H1 (cell line): ENCODE measurements around the gene ZP2. TPM values are rescaled to one million over a fixed set of nuclear protein-coding genes. Genes with fewer than 3 reads are reported as not detected.

Source experiments
- CTCF ChIA-PET: fragments of 300-600 bp; sonication (Branson Sonifier 250); formaldehyde crosslinking; loops from one replicate; lab custom pipeline; 2021; ENCODE audit not compliant: partially characterized antibody; lab: Charles Lee
- POLR2A ChIA-PET: fragments of 300-600 bp; sonication (Branson Sonifier 250); formaldehyde crosslinking; loops from one replicate; lab custom pipeline; 2021; ENCODE audit warnings: inconsistent platforms; ENCODE audit not compliant: partially characterized antibody; lab: Charles Lee
- DNase-seq, 2 experiments: peaks; one replicate each; pipeline versions ENCODE4 v3.0.0 to v3.0.0-alpha.2; 2010 to 2022; ENCODE audit warnings: low spot score in 2 of 2, low read depth in 1 of 2, mixed read lengths in 1 of 2
- FAIRE-seq: peaks from 2 replicates; lab custom pipeline; 2011; peaks lifted over from hg19 to GRCh38; lab: Jason Lieb, UNC
- H2AFZ ChIP-seq: 2 replicates; pipeline ENCODE4 v1.8.1; 2012; ENCODE audit warnings: low read length, inconsistent platforms
- H2AK5ac ChIP-seq: 2 replicates; pipeline ENCODE4 v1.6.1; 2013; ENCODE audit warnings: low read depth, low read length
- H2BK120ac ChIP-seq: replicated peaks from 2 replicates; pipeline ENCODE3; 2013; ENCODE audit warnings: low read depth, low read length, inconsistent platforms
- H2BK12ac ChIP-seq: 2 replicates; pipeline ENCODE4 v1.6.1; 2013; ENCODE audit warnings: low read depth, low read length
- H2BK15ac ChIP-seq: 2 replicates; pipeline ENCODE4 v1.6.1; 2013; ENCODE audit warnings: low read length
- H2BK20ac ChIP-seq: 2 replicates; pipeline ENCODE4 v1.6.1; 2013; ENCODE audit warnings: low read length
- H2BK5ac ChIP-seq: 2 replicates; pipeline ENCODE4 v1.6.1; 2013; ENCODE audit warnings: low read depth, low read length
- H3K14ac ChIP-seq: 2 replicates; pipeline ENCODE4 v1.6.1; 2013; ENCODE audit warnings: inconsistent platforms; ENCODE audit not compliant: insufficient read length
- H3K18ac ChIP-seq: 2 replicates; pipeline ENCODE4 v1.6.1; 2013; ENCODE audit warnings: low read length; ENCODE audit errors: extremely low read depth
- H3K23ac ChIP-seq: 2 replicates; pipeline ENCODE4 v1.6.1; 2013; ENCODE audit warnings: inconsistent platforms; ENCODE audit not compliant: insufficient read length
- H3K23me2 ChIP-seq: 2 replicates; pipeline ENCODE4 v1.6.1; 2013; ENCODE audit warnings: low read depth, low read length
- H3K27ac ChIP-seq: 2 replicates; pipeline ENCODE4 v1.6.1; 2011; ENCODE audit warnings: low read depth, low read length, inconsistent platforms
- H3K27me3 ChIP-seq, 4 experiments: replicated peaks in 1 of 4; 1 replicate in 1 of 4; 2 replicates in 3 of 4; pipeline versions ENCODE4 v1.6.1 to v1.8.1; 2011 to 2013; ENCODE audit warnings: low read length in 3 of 4, mild to moderate bottlenecking in 3 of 4, inconsistent platforms in 2 of 4, mixed read lengths in 2 of 4, moderate library complexity in 1 of 4; ENCODE audit not compliant: control insufficient read depth in 3 of 4, insufficient read depth in 3 of 4; ENCODE audit errors: extremely low read depth in 1 of 4
- H3K36me3 ChIP-seq, 4 experiments: 2 replicates each; pipeline versions ENCODE4 v1.6.1 to v1.8.1; 2011 to 2013; ENCODE audit warnings: mild to moderate bottlenecking in 4 of 4, low read length in 3 of 4, moderate library complexity in 2 of 4, control low read depth in 1 of 4, inconsistent platforms in 1 of 4; ENCODE audit not compliant: insufficient read depth in 4 of 4, control insufficient read depth in 2 of 4
- H3K4ac ChIP-seq: replicated peaks from 2 replicates; pipeline ENCODE3; 2013; ENCODE audit warnings: low read length, low read depth, mixed read lengths, inconsistent platforms; ENCODE audit not compliant: insufficient read length
- H3K4me1 ChIP-seq, 4 experiments: replicated peaks in 1 of 4; 1 replicate in 1 of 4; 2 replicates in 3 of 4; pipeline versions ENCODE4 v1.6.1 to v1.8.1; 2011 to 2013; ENCODE audit warnings: low read length in 3 of 4, inconsistent platforms in 2 of 4, mixed read lengths in 1 of 4; ENCODE audit not compliant: insufficient read depth in 4 of 4, control insufficient read depth in 3 of 4
- H3K4me2 ChIP-seq, 2 experiments: 2 replicates each; pipeline versions ENCODE4 v1.6.1 to v1.8.1; 2011 to 2013; ENCODE audit warnings: low read depth in 2 of 2, low read length in 2 of 2, control low read depth in 1 of 2, inconsistent platforms in 1 of 2, mild to moderate bottlenecking in 1 of 2; ENCODE audit not compliant: insufficient read depth in 1 of 2
- H3K4me3 ChIP-seq, 4 experiments: fragments of 200-600, 300-600 bp in 1 of 4; sonication (generic), shearing (Covaris generic), sonication (Bioruptor Twin) in 1 of 4; 2 replicates each; pipeline versions ENCODE4 v1.5.1 to v1.8.1; 2011 to 2016; ENCODE audit warnings: low read length in 4 of 4, low read depth in 3 of 4, control low read depth in 2 of 4, inconsistent platforms in 2 of 4, mild to moderate bottlenecking in 2 of 4, mixed read lengths in 1 of 4, moderate library complexity in 1 of 4; ENCODE audit not compliant: insufficient read depth in 2 of 4; ENCODE audit errors: extremely low read depth in 1 of 4
- H3K56ac ChIP-seq: replicated peaks from 2 replicates; pipeline ENCODE3; 2013; ENCODE audit warnings: low read depth, mild to moderate bottlenecking, mixed read lengths, low read length, inconsistent platforms; ENCODE audit not compliant: insufficient read length
- H3K79me1 ChIP-seq: 2 replicates; pipeline ENCODE4 v1.6.1; 2013; ENCODE audit warnings: low read depth, low read length, control low read depth
- H3K79me2 ChIP-seq, 2 experiments: 2 replicates each; pipeline versions ENCODE4 v1.6.1 to v1.8.1; 2012 to 2013; ENCODE audit warnings: low read length in 2 of 2, mild to moderate bottlenecking in 2 of 2, inconsistent platforms in 1 of 2; ENCODE audit not compliant: insufficient read depth in 2 of 2, control insufficient read depth in 1 of 2
- H3K9ac ChIP-seq, 4 experiments: replicated peaks in 1 of 4; 1 replicate in 1 of 4; 2 replicates in 3 of 4; pipeline versions ENCODE4 v1.6.1 to v1.8.1; 2011 to 2013; ENCODE audit warnings: low read depth in 3 of 4, low read length in 3 of 4, control low read depth in 2 of 4, mild to moderate bottlenecking in 2 of 4, moderate library complexity in 2 of 4, inconsistent platforms in 1 of 4; ENCODE audit errors: extremely low read depth in 1 of 4
- H3K9me3 ChIP-seq, 2 experiments: 2 replicates each; pipeline versions ENCODE4 v1.6.1 to v1.8.1; 2012 to 2013; ENCODE audit warnings: mild to moderate bottlenecking in 2 of 2, moderate library complexity in 2 of 2, control low read depth in 1 of 2, inconsistent platforms in 1 of 2, low read depth in 1 of 2, low read length in 1 of 2, mixed read lengths in 1 of 2; ENCODE audit not compliant: insufficient read depth in 2 of 2
- H4K20me1 ChIP-seq, 2 experiments: replicated peaks in 1 of 2; 2 replicates each; pipeline versions ENCODE3 to v1.8.1; 2011 to 2013; ENCODE audit warnings: inconsistent platforms in 2 of 2, low read length in 2 of 2, mild to moderate bottlenecking in 1 of 2; ENCODE audit not compliant: insufficient read depth in 2 of 2, control insufficient read depth in 1 of 2
- H4K5ac ChIP-seq: 2 replicates; pipeline ENCODE4 v1.6.1; 2013; ENCODE audit warnings: low read length, low read depth, mixed read lengths, inconsistent platforms; ENCODE audit not compliant: insufficient read length
- H4K8ac ChIP-seq: 2 replicates; pipeline ENCODE4 v1.8.0; 2013; ENCODE audit warnings: mild to moderate bottlenecking, moderate library complexity, low read length, inconsistent platforms; ENCODE audit not compliant: insufficient read depth; ENCODE audit errors: extremely low read depth
- H4K91ac ChIP-seq: replicated peaks from 2 replicates; pipeline ENCODE3; 2013; ENCODE audit warnings: low read length, mixed read lengths, inconsistent platforms; ENCODE audit not compliant: insufficient read length
- CBX5 ChIP-seq: fragments of 300-800, 300-1000 bp; sonication (generic); IDR thresholded peaks from 2 replicates; pipeline ENCODE4 v1.7.1; 2016; ENCODE audit warnings: antibody characterized with exemption, low read length, low read depth
- CBX8 ChIP-seq: fragments of 300-800, 300-1000 bp; sonication (generic); IDR thresholded peaks from 2 replicates; pipeline ENCODE4 v1.7.1; 2016; ENCODE audit warnings: low read depth, low read length, borderline replicate concordance
- CREB1 ChIP-seq: IDR thresholded peaks from 2 replicates; pipeline ENCODE4 v1.6.1; 2012; ENCODE audit warnings: inconsistent platforms
- EZH2 ChIP-seq: fragments of 200-600 bp; sonication (generic); IDR thresholded peaks from 2 replicates; pipeline ENCODE4 v1.7.1; 2012; ENCODE audit warnings: low read depth, mild to moderate bottlenecking, moderate library complexity, low read length, inconsistent platforms; ENCODE audit not compliant: severe bottlenecking
- FOSL1 ChIP-seq: IDR thresholded peaks from 2 replicates; pipeline ENCODE4 v1.6.1; 2011; ENCODE audit warnings: mild to moderate bottlenecking, low read depth, low read length, moderate library complexity; ENCODE audit not compliant: insufficient read depth
- HDAC2 ChIP-seq, 2 experiments: fragments of 300-600 bp in 1 of 2; sonication (generic) in 1 of 2; IDR thresholded peaks; 2 replicates each; pipeline ENCODE4 v1.6.1; 2011 to 2012; ENCODE audit warnings: low read depth in 2 of 2, low read length in 2 of 2, mild to moderate bottlenecking in 2 of 2, moderate library complexity in 2 of 2, borderline replicate concordance in 1 of 2, inconsistent platforms in 1 of 2
- HDAC6 ChIP-seq: IDR thresholded peaks from one replicate; pipeline ENCODE4 v1.7.1; 2012; ENCODE audit warnings: low read depth, mild to moderate bottlenecking, inconsistent platforms, low read length, moderate library complexity
- POU5F1 ChIP-seq: IDR thresholded peaks from 2 replicates; pipeline ENCODE4 v1.6.1; 2011; ENCODE audit warnings: low read depth, mild to moderate bottlenecking, low read length, moderate library complexity
- RAD21 ChIP-seq, 2 experiments: IDR thresholded peaks in 1 of 2; conservative IDR thresholded peaks in 1 of 2; 2 replicates each; pipeline ENCODE4 v1.6.1; 2011; ENCODE audit warnings: low read depth in 2 of 2, low read length in 2 of 2, improper control_type of control experiment in 1 of 2, inconsistent platforms in 1 of 2, mild to moderate bottlenecking in 1 of 2, moderate library complexity in 1 of 2
- RXRA ChIP-seq: IDR thresholded peaks from 2 replicates; pipeline ENCODE4 v1.6.1; 2011; ENCODE audit warnings: low read depth, mild to moderate bottlenecking, low read length, moderate library complexity; ENCODE audit not compliant: insufficient read depth
- SIX5 ChIP-seq: IDR thresholded peaks from 2 replicates; pipeline ENCODE4 v1.6.1; 2011; ENCODE audit warnings: mild to moderate bottlenecking, low read depth, low read length
- SP1 ChIP-seq: IDR thresholded peaks from 2 replicates; pipeline ENCODE4 v1.6.1; 2011; ENCODE audit warnings: low read depth, low read length
- SP2 ChIP-seq: IDR thresholded peaks from 2 replicates; pipeline ENCODE4 v1.6.1; 2012; ENCODE audit warnings: mild to moderate bottlenecking, low read length, inconsistent platforms
- SUZ12 ChIP-seq: fragments of 200-600 bp; sonication (generic); IDR thresholded peaks from 2 replicates; pipeline ENCODE4 v1.6.1; 2012; ENCODE audit warnings: mild to moderate bottlenecking, inconsistent platforms, low read length, moderate library complexity, mixed read lengths
- TAF1 ChIP-seq: IDR thresholded peaks from 2 replicates; pipeline ENCODE4 v1.6.1; 2011; ENCODE audit warnings: mild to moderate bottlenecking, low read depth, low read length
- TAF7 ChIP-seq: optimal IDR thresholded peaks from 2 replicates; pipeline ENCODE3; 2011; ENCODE audit warnings: low read depth, mild to moderate bottlenecking, inconsistent platforms, low read length, moderate library complexity, borderline replicate concordance
- polyA plus RNA-seq, 7 experiments: library from polyadenylated mRNA; depleted of rRNA in 3 of 7; stranded (reverse) in 5 of 7; unstranded in 2 of 7; fragments of >200 nt in 5 of 7; fragments of 200-250 nt in 2 of 7; gene quantifications; 1 replicate in 5 of 7; 2 replicates in 1 of 7; 4 replicates in 1 of 7; pipeline versions ENCODE4 v1.2.1 to v1.2.3, GENCODE V29; 2011 to 2013; ENCODE audit warnings: missing spikeins in 2 of 7, mixed read lengths in 2 of 7
- total RNA-seq: library from RNA; stranded (reverse); fragmentation: NEBNext Ultra II Directional; extraction: Animal tissue kit (Norgen Biotek cat#: 25700); gene quantifications from 2 replicates; pipeline ENCODE4 v1.2.1, GENCODE V29; 2021

ZP2 gene
- total and polyA plus RNA-seq, 2 of the 8 experiments (the other 6 are each of a cell fraction or from before 2014, with no cell fraction given) = not detected

GRCh38 chr16:21226749-21227148 is 15.4 kb upstream of the ZP2 start:
- FAIRE-seq = no peak
- H3K27me3 ChIP-seq = no peaks in the 10 kb centered on the region
- no peak overlapping the region for H4K91ac ChIP-seq
- no peak overlapping the region for H3K23ac ChIP-seq
- no peak overlapping the region for H2BK120ac ChIP-seq
- no peak overlapping the region for H2BK5ac ChIP-seq
- H2BK15ac ChIP-seq = no peak overlapping the region
- H3K4me3 ChIP-seq = no peak overlapping the region
- no peak overlapping the region for H3K14ac ChIP-seq
- H3K4ac ChIP-seq = no peak overlapping the region
- CTCF ChIA-PET = interaction anchor here (1.1 to 1.5 kb wide), 2 partner anchors 9 to 38 kb away, joined by 3 to 4 read pairs; no protein-coding TSS in a partner anchor
- H2AFZ ChIP-seq = no peak overlapping the region
- no peaks in the 10 kb centered on the region for H3K79me2 ChIP-seq
- no peak overlapping the region for H3K56ac ChIP-seq
- H3K4me1 ChIP-seq = peaks cover 2 to 13% (median 10%) of the 10 kb centered on the region in 4 experiments; a peak in 6 of 7 replicates
- no peak overlapping the region for H2AK5ac ChIP-seq
- H3K9ac ChIP-seq = no peak overlapping the region
- no peak for DNase-seq
- H4K5ac ChIP-seq = no peak overlapping the region
- no peaks in the 10 kb centered on the region for H3K79me1 ChIP-seq
- H2BK20ac ChIP-seq = no peak overlapping the region
- H3K4me2 ChIP-seq = no peak overlapping the region
- H4K20me1 ChIP-seq = no peaks in the 10 kb centered on the region
- H3K9me3 ChIP-seq = no peaks in the 10 kb centered on the region
- H3K27ac ChIP-seq = no peak overlapping the region
- no peak overlapping the region for H2BK12ac ChIP-seq
- H3K18ac ChIP-seq = no peak overlapping the region
- POLR2A ChIA-PET = no interaction called here
- no peaks in the 10 kb centered on the region for H3K36me3 ChIP-seq
- H3K23me2 ChIP-seq = no peaks in the 10 kb centered on the region
- no peak overlapping the region for H4K8ac ChIP-seq
- TF ChIP-seq CBX5 (no peak), CREB1 (no peak), POU5F1 (no peak), TAF1 (no peak), HDAC6 (no peak), SIX5 (no peak), TAF7 (no peak), FOSL1 (no peak), RXRA (no peak), HDAC2 (IDR thresholded peaks at IDR 0.05; ENCODE audit: borderline replicate concordance in 1 of 2, low read depth in 2 of 2, low read length in 2 of 2) (no peak), CBX8 (no peak), SP2 (no peak), EZH2 (no peak), SP1 (no peak), RAD21 (IDR thresholded peaks at IDR 0.05 in 1 of 2, conservative IDR thresholded peaks at IDR 0.05 in 1 of 2; ENCODE audit: low read depth in 2 of 2, low read length in 2 of 2) (no peak), SUZ12 (no peak)
